Measurements from ENCODE around the gene RBPJ.
A peak's percentile ranks its signal among the peaks of the same experiment; 100 is the strongest.
"Not testable (repeated sequence)": the region's sequence is repeated elsewhere in the genome, so short reads cannot be mapped to it uniquely, and the experiment has no call there.

The RBPJ gene

GRCh38 chr4:26302031-26302899, 18.5 kb upstream of the RBPJ start:
- DNase-seq: no peak

- no peak for DNase-seq
Measured at GRCh38 chr4:26303008-26303407, 17.8 kb upstream of the RBPJ start.

- no peak for DNase-seq
Measured at GRCh38 chr4:26307037-26307800, 13.6 kb upstream of the RBPJ start.

- DNase-seq: no peak
Measured at GRCh38 chr4:26308568-26308967, 12.2 kb upstream of the RBPJ start.

- no peak for DNase-seq
Measured at GRCh38 chr4:26310264-26310663, 10.6 kb upstream of the RBPJ start.

- DNase-seq: no peak
Measured at GRCh38 chr4:26311633-26312032, 9.2 kb upstream of the RBPJ start.

GRCh38 chr4:26315316-26315932, 5.4 kb upstream of the RBPJ start:
- DNase-seq: not testable (repeated sequence)

- no peak for DNase-seq
Measured at GRCh38 chr4:26317766-26318165, 3.0 kb upstream of the RBPJ start.

- DNase-seq: peak; percentile 98
Measured at GRCh38 chr4:26319467-26319948, 1.3 kb upstream of the RBPJ start.

GRCh38 chr4:26319949-26320537, 771 bp upstream of the RBPJ start:
- peak; percentile 35 for DNase-seq

- DNase-seq: no peak
Measured at GRCh38 chr4:26321373-26322221, 783 bp downstream of the RBPJ start.

GRCh38 chr4:26322346-26322745, 1.5 kb downstream of the RBPJ start:
- DNase-seq: no peak

- no peak for DNase-seq
Measured at GRCh38 chr4:26323821-26324220, 3.0 kb downstream of the RBPJ start.

- DNase-seq: no peak
Measured at GRCh38 chr4:26325191-26325590, 4.4 kb downstream of the RBPJ start.

GRCh38 chr4:26326791-26327190, 6.0 kb downstream of the RBPJ start:
- no peak for DNase-seq

- DNase-seq: peak; percentile 56
Measured at GRCh38 chr4:26330186-26330787, 9.5 kb downstream of the RBPJ start.

- DNase-seq: peak; percentile 43
Measured at GRCh38 chr4:26330946-26331345, 10.1 kb downstream of the RBPJ start.

- no peak for DNase-seq
Measured at GRCh38 chr4:26331380-26331950, 10.7 kb downstream of the RBPJ start.

GRCh38 chr4:26334366-26334765, 13.6 kb downstream of the RBPJ start:
- no peak for DNase-seq

GRCh38 chr4:26337612-26338011, 16.8 kb downstream of the RBPJ start:
- DNase-seq: no peak

GRCh38 chr4:26342328-26343037, 21.7 kb downstream of the RBPJ start:
- DNase-seq: peak; percentile 0
